Erythroblast (primary cell): ENCODE data around the gene NEURL1B.

Source experiments
- GATA1 ChIP-seq: IDR thresholded peaks from 2 replicates; pipeline ENCODE4 v1.6.1; 2011; ENCODE audit warnings: low read depth, mild to moderate bottlenecking, control low read depth, low read length, moderate library complexity
- POLR2A ChIP-seq: IDR thresholded peaks from 2 replicates; pipeline ENCODE4 v1.6.1; 2011; ENCODE audit warnings: mild to moderate bottlenecking, low read length

GRCh38 chr5:172719211-172719610 lies 78.1 kb downstream of the NEURL1B start:
- TF ChIP-seq POLR2A (no peak), GATA1 (no peak)
